MM.1S (cell line): ENCODE data around the gene SIM1.

Experiments
- CTCF ChIP-seq: fragments of 300-600 bp; sonication (generic); IDR thresholded peaks from 2 replicates; pipeline ENCODE4 v1.5.1; 2016; ENCODE audit warnings: antibody characterized with exemption, low read length, mixed read lengths
- EZH2 ChIP-seq: fragments of 300-600 bp; sonication (generic); optimal IDR thresholded peaks from 2 replicates; pipeline ENCODE3; 2017; ENCODE audit warnings: low read depth, mild to moderate bottlenecking, antibody characterized with exemption, low read length, mixed read lengths
- EZH2phosphoT487 ChIP-seq: fragments of 300-600 bp; sonication (generic); IDR thresholded peaks from 2 replicates; pipeline ENCODE4 v1.6.1; 2018; ENCODE audit warnings: antibody characterized with exemption, low read length

DNA sequence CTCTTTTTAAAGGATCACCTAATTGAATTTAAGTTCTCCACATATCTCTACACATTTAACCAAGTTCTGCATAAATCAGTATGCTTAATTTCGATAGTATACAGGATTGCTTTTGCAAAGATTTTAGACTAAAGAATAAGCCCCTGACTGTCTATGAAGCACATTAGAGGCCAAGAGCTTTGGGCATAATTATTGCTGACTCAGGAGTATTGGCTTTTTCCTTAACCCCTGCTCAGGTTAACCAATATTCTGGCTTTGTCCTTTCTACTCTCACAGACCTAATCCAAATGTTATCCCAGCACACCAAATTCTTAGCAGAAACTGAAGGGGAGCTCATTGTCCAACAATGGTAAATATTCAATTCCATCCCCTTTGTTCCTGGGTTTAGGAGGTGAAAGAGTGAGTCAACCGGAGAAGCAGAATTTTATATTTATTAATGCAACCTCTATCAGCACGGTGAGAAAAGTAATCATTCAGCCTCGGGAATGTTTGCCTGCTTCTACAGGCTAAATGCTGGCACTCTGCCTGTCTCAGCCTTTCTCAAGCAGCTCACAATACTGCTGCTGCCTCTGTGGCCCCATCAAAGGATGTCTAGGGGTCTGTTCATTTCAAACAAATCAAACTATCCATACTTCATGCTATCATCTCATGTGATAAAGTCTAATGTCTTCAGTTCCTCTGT, 125.0 kb downstream of the SIM1 start:
- TF ChIP-seq CTCF (no peak), EZH2 (no peak), EZH2phosphoT487 (no peak)
